SH-SY5Y (cell line): Measurements from ENCODE around the gene ZDHHC14.

Source experiments
- GATA2 ChIP-seq: IDR thresholded peaks from 2 replicates; pipeline ENCODE4 v1.6.1; 2011; ENCODE audit warnings: mild to moderate bottlenecking, low read depth, low read length
- GATA3 ChIP-seq: IDR thresholded peaks from 2 replicates; pipeline ENCODE4 v1.6.1; 2011; ENCODE audit warnings: low read depth, mild to moderate bottlenecking, low read length, moderate library complexity

DNA sequence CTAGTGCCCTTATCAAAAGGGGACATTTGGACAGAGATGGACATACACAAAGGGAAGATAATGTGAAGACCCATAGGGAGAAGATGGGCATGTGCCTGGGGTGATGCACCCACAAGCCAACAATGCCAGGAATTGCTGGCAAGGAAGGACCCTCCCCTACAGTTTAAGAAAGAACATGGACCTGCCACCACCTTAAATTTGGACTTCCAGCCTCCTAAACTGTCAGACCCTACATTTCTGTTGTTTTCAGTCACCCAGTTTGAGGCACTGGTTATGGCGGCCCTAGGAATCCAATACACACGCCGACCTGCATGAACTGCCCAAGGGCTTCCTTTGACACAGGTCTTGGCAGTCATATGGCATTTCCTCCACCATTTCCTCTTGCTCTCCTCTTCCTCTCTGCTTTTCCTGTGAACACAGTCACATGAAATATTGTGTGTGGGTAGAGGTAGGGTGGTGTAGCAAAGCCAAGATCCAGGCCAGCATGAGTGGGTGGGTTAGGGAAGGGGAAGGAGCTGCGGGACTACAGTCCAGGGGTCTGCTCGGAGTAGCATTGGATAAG lies 115.6 kb downstream of the ZDHHC14 start:
- no peak for TF ChIP-seq GATA2
- TF ChIP-seq GATA3 = no peak
